Measurements from ENCODE around the gene ATP5F1A. TPM values are rescaled to one million over a fixed set of nuclear protein-coding genes. Genes with fewer than 3 reads are reported as not detected.
"Not testable (repeated sequence)": the region's sequence is repeated elsewhere in the genome, so short reads cannot be mapped to it uniquely, and the experiment has no call there.

Gene ATP5F1A
- total RNA-seq, 1 donor from 2014 or later, result 931 TPM

GRCh38 chr18:46072959-46073358 lies 25.1 kb downstream of the ATP5F1A start:
- no peak for DNase-seq

GRCh38 chr18:46072376-46072867 lies 25.7 kb downstream of the ATP5F1A start:
- DNase-seq, result no peak

- DNase-seq, result peak; percentile 62
Observed at GRCh38 chr18:46071653-46072375, 26.3 kb downstream of the ATP5F1A start, which contains the start of gene PSTPIP2. TSS of gene PSTPIP2 (minus strand) at chr18:46072260. CDS start at chr18:46072188, 72 bp downstream.

GRCh38 chr18:46070815-46071652 lies 27.1 kb downstream of the ATP5F1A start:
- no peak for DNase-seq

- DNase-seq, result no peak
Observed at GRCh38 chr18:46070232-46070631, 27.9 kb downstream of the ATP5F1A start.

GRCh38 chr18:46069524-46069923 lies 28.6 kb downstream of the ATP5F1A start:
- no peak for DNase-seq

GRCh38 chr18:46068763-46069162 lies 29.3 kb downstream of the ATP5F1A start:
- no peak for DNase-seq

- peak; percentile 37 for DNase-seq
Observed at GRCh38 chr18:46067438-46068007, 30.6 kb downstream of the ATP5F1A start.

GRCh38 chr18:46062781-46063180 lies 35.3 kb downstream of the ATP5F1A start:
- DNase-seq, result no peak

GRCh38 chr18:46061796-46062195 lies 36.3 kb downstream of the ATP5F1A start:
- no peak for DNase-seq

GRCh38 chr18:46061387-46061786 lies 36.7 kb downstream of the ATP5F1A start:
- no peak for DNase-seq

- no peak for DNase-seq
Observed at GRCh38 chr18:46060359-46060841, 37.7 kb downstream of the ATP5F1A start.

- DNase-seq, result no peak
Observed at GRCh38 chr18:46055838-46056230, 42.3 kb downstream of the ATP5F1A start.

- no peak for DNase-seq
Observed at GRCh38 chr18:46054956-46055837, 42.9 kb downstream of the ATP5F1A start.

- no peak for DNase-seq
Observed at GRCh38 chr18:46053368-46054095, 44.6 kb downstream of the ATP5F1A start.

GRCh38 chr18:46051731-46052461 lies 46.2 kb downstream of the ATP5F1A start:
- DNase-seq, result no peak

GRCh38 chr18:46050268-46050667 lies 47.8 kb downstream of the ATP5F1A start:
- no peak for DNase-seq

- DNase-seq, result no peak
Observed at GRCh38 chr18:46048641-46049040, 49.5 kb downstream of the ATP5F1A start.

GRCh38 chr18:46047369-46047768 lies 50.7 kb downstream of the ATP5F1A start:
- DNase-seq, result not testable (repeated sequence)

GRCh38 chr18:46046688-46047087 lies 51.4 kb downstream of the ATP5F1A start:
- DNase-seq, result no peak

GRCh38 chr18:46046126-46046525 lies 52.0 kb downstream of the ATP5F1A start:
- DNase-seq, result no peak

Data from dermis blood vessel endothelial cell (primary cell).